Neural cell (in vitro differentiated cells): Measurements from ENCODE around the gene LDHD.

Experiments used
- EZH2 ChIP-seq: fragments of 200-600, 300-800 bp; shearing (Covaris generic), sonication (generic); IDR thresholded peaks from 2 replicates; pipeline ENCODE4 v1.6.1; 2014; ENCODE audit warnings: antibody characterized with exemption, low read length, borderline replicate concordance, mild to moderate bottlenecking; ENCODE audit not compliant: insufficient read depth, poor library complexity, severe bottlenecking
- TAF1 ChIP-seq: IDR thresholded peaks from 2 replicates; pipeline ENCODE4 v1.6.1; 2012; ENCODE audit warnings: low read depth
- TF ChIP-seq, protein P1 (sequence below): fragments of 450-650 bp; IDR thresholded peaks from 2 replicates; pipeline ENCODE4 v1.5.1; 2014; ENCODE audit warnings: antibody characterized with exemption, mild to moderate bottlenecking, moderate library complexity; ENCODE audit not compliant: poor library complexity, severe bottlenecking
- TF ChIP-seq, protein P2 (sequence below): IDR thresholded peaks from 2 replicates; pipeline ENCODE4 v1.6.1; 2012; ENCODE audit warnings: borderline replicate concordance

DNA sequence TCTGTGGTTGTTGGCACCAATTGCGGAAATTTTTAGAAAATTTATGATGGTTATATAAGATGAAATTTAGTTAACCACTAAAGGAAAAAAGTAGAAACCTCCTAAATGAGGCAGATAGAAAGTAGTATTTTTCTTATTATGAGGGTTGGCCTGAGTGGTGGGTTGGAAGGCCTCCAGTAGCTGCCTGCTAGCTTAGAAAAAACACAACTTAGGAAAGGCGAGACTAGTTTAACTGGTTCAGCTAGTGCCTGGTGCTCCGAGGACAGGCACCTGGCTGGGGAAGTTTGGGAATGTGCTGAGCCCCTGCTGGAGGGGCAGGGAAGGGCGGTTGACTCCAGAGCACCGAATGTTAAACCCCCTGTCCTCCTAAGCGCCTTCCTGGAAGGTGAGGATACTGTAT lies 19.9 kb downstream of the LDHD start:
- no peak for TF ChIP-seq EZH2
- no peak for TF ChIP-seq TAF1
- TF ChIP-seq, protein P1, sequence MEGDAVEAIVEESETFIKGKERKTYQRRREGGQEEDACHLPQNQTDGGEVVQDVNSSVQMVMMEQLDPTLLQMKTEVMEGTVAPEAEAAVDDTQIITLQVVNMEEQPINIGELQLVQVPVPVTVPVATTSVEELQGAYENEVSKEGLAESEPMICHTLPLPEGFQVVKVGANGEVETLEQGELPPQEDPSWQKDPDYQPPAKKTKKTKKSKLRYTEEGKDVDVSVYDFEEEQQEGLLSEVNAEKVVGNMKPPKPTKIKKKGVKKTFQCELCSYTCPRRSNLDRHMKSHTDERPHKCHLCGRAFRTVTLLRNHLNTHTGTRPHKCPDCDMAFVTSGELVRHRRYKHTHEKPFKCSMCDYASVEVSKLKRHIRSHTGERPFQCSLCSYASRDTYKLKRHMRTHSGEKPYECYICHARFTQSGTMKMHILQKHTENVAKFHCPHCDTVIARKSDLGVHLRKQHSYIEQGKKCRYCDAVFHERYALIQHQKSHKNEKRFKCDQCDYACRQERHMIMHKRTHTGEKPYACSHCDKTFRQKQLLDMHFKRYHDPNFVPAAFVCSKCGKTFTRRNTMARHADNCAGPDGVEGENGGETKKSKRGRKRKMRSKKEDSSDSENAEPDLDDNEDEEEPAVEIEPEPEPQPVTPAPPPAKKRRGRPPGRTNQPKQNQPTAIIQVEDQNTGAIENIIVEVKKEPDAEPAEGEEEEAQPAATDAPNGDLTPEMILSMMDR = no peak
- TF ChIP-seq, protein P2, sequence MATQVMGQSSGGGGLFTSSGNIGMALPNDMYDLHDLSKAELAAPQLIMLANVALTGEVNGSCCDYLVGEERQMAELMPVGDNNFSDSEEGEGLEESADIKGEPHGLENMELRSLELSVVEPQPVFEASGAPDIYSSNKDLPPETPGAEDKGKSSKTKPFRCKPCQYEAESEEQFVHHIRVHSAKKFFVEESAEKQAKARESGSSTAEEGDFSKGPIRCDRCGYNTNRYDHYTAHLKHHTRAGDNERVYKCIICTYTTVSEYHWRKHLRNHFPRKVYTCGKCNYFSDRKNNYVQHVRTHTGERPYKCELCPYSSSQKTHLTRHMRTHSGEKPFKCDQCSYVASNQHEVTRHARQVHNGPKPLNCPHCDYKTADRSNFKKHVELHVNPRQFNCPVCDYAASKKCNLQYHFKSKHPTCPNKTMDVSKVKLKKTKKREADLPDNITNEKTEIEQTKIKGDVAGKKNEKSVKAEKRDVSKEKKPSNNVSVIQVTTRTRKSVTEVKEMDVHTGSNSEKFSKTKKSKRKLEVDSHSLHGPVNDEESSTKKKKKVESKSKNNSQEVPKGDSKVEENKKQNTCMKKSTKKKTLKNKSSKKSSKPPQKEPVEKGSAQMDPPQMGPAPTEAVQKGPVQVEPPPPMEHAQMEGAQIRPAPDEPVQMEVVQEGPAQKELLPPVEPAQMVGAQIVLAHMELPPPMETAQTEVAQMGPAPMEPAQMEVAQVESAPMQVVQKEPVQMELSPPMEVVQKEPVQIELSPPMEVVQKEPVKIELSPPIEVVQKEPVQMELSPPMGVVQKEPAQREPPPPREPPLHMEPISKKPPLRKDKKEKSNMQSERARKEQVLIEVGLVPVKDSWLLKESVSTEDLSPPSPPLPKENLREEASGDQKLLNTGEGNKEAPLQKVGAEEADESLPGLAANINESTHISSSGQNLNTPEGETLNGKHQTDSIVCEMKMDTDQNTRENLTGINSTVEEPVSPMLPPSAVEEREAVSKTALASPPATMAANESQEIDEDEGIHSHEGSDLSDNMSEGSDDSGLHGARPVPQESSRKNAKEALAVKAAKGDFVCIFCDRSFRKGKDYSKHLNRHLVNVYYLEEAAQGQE = no peak
